HG03175 (cell line): ENCODE measurements around the gene GCSAM.
A peak's percentile ranks its signal among the peaks of the same experiment; 100 is the strongest.

Experiments
- ATAC-seq: cut with Tn5 transposase; IDR thresholded peaks from one replicate; pipeline ENCODE4 v1.9.1; 2021; ENCODE audit warnings: mild to moderate bottlenecking, moderate library complexity; ENCODE audit not compliant: unreplicated experiment

GCSAM gene

GRCh38 chr3:112129925-112130637, 3.0 kb downstream of the GCSAM start:
- ATAC-seq: no peak

- peak; percentile 71 for ATAC-seq
These were observed 4.0 kb downstream of the GCSAM start for GRCh38 chr3:112128843-112129727.

GRCh38 chr3:112127522-112128494, 5.2 kb downstream of the GCSAM start:
- peak; percentile 21 for ATAC-seq

GRCh38 chr3:112126511-112126911, 6.5 kb downstream of the GCSAM start:
- no peak for ATAC-seq

- no peak for ATAC-seq
These were observed 8.0 kb downstream of the GCSAM start for GRCh38 chr3:112124907-112125607.

- ATAC-seq: no peak
These were observed 9.5 kb downstream of the GCSAM start for GRCh38 chr3:112123548-112123947.

- no peak for ATAC-seq
These were observed 10.2 kb downstream of the GCSAM start for GRCh38 chr3:112122870-112123269.

- no peak for ATAC-seq
These were observed 11.2 kb downstream of the GCSAM start for GRCh38 chr3:112121577-112122547.

- no peak for ATAC-seq
These were observed 12.8 kb downstream of the GCSAM start for GRCh38 chr3:112119962-112120836.

- no peak for ATAC-seq
These were observed 15.0 kb downstream of the GCSAM start for GRCh38 chr3:112117841-112118571.

- ATAC-seq: no peak
These were observed 15.6 kb downstream of the GCSAM start for GRCh38 chr3:112117415-112117814.

GRCh38 chr3:112116748-112117186, 16.3 kb downstream of the GCSAM start:
- ATAC-seq: no peak

- no peak for ATAC-seq
These were observed 17.2 kb downstream of the GCSAM start for GRCh38 chr3:112115806-112116383.

GRCh38 chr3:112115161-112115739, 17.8 kb downstream of the GCSAM start:
- peak; percentile 24 for ATAC-seq

GRCh38 chr3:112114576-112115160, 18.4 kb downstream of the GCSAM start:
- ATAC-seq: no peak

GRCh38 chr3:112111785-112112402, 21.2 kb downstream of the GCSAM start:
- peak; percentile 62 for ATAC-seq
